ENCODE data around the gene ATP10A.
"Not testable (repeated sequence)": the region's sequence is repeated elsewhere in the genome, so short reads cannot be mapped to it uniquely, and the experiment has no call there.

Gene ATP10A

GRCh38 chr15:25883463-25884259, 20.5 kb upstream of the ATP10A start:
- DNase-seq: no peak

DNA sequence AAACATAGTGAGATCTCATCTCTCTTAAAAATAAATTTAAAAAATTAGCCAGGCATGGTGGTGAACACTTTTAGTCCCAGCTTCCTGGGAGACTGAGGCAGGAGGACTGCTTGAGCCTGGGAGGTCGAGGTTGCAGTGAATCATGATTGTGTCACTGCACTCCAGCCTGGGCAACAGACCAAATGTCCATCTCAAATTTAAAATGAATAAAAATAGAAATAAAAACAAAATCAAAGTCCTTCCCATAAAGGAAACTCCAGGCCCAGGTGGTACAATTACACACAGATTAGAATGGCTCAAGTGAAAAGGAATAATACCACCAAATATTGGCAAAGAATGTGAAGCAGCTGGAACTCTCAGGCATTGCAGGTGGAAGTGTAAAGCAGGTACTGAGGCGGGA, 19.3 kb upstream of the ATP10A start:
- DNase-seq: no peak

- not testable (repeated sequence) for DNase-seq
Measured at GRCh38 chr15:25880877-25881276, 17.8 kb upstream of the ATP10A start.

GRCh38 chr15:25880411-25880810, 17.3 kb upstream of the ATP10A start:
- no peak for DNase-seq

DNA sequence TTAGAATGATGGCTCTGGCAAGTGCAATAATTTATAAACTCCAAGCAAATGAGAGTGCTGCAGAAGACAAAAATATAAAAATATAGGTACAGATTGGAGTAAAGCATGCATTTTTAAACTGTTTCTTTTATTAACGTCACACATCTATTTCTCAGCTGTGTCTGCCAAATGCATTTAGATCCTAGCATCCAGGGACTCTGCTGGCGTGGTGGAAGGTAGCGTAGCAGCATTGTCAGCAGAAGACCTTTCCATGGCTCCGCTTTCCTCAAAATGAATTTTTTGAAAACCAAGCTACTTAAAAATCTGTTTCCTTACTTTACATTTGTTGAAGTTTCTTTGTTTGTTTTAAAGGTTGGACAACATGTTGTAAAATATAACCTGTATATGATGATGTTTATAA, 16.3 kb upstream of the ATP10A start:
- DNase-seq: no peak

DNA sequence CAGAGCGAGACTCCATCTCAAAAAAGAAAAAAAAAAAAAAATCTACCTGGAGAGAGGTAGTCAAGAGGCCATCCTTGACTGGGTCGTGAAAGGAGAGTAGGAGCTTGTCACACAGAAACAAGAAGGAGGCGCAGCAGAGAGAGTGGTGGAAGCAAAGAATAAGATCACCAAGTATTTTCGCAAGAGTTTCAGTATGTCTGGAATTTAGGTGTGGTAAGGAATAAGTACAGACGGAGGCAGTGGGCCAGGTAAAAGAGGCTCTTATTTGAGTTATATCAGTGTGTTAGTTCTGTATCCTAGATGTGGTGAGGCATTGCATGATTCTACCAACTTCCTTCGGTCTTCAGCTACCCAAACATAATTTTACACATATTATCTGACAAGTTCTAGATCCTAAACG, 14.6 kb upstream of the ATP10A start:
- DNase-seq: no peak

DNA sequence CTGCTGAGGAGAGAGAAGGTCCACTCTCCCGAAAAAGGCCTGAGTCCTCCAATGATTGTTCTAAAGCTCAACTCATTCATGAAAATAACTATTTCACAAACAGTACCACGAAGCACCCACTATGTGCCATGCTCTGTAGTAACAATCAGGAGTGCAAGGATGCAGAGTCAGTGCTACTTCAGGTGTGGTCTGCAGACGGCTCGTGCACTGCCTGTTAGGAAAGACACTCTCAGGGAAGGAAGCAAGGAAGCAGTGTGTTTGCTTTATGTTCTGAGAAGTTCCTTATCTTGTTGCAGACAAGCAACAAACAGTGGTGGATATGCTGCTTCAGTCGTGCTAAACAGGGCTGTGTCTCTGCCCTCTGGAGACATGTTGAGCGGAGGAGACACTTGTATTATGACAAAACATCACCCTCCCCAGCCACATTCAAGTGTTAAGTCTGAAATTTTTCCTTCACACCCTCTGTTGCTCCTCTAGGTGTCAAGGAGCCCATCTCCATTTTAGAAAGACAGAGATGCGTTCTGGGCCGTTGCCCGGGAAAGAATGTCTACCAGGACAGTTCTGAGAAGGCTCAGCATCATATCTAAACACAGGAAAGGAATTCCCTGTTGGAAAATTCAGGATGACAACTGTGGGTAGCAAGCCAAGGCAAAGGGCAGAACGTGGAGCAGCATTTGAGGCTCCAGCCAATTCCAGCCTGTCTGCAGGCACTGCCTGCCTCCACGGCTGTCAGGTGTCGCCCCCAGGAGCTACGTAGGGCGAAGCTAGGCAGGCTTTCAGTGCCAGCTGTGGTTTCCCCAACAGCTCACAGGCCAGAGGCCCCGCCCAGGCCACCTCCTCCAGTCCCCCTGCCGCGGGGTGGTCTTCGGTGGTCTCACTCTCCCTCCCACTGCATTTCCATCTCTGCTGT, 13.4 kb upstream of the ATP10A start:
- no peak for DNase-seq

DNA sequence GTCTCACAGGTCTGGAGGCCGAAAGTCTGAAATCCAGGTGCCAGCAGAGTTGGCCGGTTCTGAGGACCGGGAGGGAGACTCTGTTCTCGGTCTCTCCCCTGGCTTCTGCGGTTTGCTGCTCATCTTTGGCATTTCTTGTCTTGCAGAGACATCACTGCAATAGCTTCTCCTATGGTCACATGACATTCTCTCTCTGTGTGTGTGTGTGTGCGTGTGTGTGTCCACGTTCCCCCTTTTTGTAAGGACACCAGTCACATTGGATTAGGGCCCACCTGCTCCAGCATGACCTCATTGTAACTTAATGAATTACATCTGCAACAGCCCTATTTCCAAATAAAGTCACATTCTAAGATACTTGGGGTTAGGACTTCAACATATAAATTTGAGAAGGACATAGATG, 12.4 kb upstream of the ATP10A start:
- DNase-seq: no peak

- DNase-seq: no peak
Measured at GRCh38 chr15:25874379-25874778, 11.3 kb upstream of the ATP10A start.

DNA sequence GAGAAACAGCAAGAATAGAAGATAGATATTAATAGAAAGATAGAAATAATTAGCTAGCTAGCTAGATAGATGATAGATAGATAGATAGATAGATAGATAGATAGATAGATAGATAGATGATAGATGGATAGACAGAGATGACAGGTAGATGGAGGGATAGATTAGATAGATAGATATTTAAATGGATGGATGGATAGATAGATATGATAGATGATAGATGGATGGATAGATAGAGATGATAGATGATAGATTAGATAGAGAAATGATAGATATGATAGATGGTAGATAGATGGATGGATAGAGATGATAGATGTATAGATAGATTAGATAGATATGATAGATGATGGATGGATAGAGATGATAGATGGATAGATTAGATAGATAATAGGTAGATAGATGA, 8.3 kb upstream of the ATP10A start:
- DNase-seq: no peak

- no peak for DNase-seq
Measured at GRCh38 chr15:25870938-25871337, 7.8 kb upstream of the ATP10A start.

DNA sequence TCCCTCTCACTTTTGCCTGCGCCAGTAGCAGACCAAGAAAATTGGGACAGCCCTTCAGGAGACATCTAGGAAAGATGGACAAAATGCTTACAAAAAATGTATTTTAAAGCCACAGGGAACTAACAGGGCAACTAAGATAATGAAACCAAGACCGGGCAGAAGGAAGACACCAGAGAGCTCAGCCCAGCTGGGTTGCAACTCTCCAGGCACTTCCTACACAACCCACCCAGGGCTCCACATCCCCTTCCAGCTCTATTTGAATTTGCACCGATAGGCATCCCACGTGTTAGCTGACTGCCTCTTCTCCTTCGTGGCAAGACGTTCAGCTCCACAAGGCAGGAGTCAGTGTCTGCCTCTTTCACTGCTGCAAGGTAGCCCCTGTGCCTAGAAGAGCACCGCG, 6.6 kb upstream of the ATP10A start:
- DNase-seq: no peak

DNA sequence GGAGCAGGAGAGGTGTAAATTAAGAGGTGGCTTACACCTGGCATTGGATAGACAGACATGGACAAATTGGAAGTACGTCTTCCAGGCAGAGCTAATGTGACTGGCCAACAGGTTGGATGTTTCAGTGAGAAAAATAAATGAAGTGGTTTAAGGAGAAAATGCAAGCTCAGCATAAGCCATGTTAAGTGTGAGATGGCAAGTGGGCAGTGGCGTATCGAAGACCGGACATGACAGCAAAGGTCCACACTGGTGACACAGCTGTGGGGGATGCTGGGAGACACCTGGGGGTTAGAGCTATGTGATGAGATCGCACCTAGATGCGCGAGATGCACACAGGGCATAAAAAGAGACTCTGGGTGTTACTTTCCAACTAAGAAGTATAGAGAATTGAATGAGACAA, 3.7 kb upstream of the ATP10A start:
- DNase-seq: no peak

DNA sequence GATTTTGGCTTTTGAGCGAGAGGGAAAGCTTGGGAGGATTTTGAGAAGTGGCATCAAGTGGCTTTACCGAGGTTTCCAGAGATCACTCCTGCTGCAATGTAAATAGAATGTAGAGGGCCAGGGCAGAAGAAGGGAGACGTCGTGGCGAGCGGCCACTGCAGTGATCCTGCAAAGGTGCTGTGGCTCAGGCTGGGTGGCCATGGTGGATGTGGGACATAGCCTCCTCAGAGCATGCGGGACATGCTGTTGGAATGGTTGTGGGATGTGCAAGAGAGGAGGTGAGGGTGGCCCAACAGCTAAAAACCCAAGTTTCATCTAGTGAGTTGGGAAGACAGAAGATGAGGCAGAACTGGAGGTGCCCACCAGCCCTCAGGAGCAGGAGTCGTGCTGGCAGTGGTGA, 3.1 kb upstream of the ATP10A start:
- no peak for DNase-seq

DNA sequence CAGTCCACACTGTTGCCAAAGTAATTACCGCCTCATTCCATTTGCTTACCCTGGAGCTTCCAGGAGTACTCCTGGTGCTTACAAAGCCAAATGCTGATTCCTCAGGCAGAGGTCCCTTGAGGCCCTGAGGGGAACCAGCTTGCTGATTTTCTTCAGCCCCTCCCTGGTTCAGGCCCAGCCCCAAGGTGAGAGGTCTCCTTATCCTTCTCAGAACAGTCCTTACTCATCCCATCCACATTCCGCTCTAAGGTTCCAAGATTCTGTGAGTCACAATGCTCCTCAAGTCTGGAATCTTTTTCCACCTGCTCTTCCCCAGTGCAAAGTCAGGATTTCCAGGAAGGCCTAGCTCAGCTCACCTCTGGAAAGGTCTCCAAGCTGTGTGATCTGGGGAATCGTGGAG, 1.8 kb upstream of the ATP10A start:
- DNase-seq: no peak

GRCh38 chr15:25863968-25864580, 947 bp upstream of the ATP10A start:
- no peak for DNase-seq

DNA sequence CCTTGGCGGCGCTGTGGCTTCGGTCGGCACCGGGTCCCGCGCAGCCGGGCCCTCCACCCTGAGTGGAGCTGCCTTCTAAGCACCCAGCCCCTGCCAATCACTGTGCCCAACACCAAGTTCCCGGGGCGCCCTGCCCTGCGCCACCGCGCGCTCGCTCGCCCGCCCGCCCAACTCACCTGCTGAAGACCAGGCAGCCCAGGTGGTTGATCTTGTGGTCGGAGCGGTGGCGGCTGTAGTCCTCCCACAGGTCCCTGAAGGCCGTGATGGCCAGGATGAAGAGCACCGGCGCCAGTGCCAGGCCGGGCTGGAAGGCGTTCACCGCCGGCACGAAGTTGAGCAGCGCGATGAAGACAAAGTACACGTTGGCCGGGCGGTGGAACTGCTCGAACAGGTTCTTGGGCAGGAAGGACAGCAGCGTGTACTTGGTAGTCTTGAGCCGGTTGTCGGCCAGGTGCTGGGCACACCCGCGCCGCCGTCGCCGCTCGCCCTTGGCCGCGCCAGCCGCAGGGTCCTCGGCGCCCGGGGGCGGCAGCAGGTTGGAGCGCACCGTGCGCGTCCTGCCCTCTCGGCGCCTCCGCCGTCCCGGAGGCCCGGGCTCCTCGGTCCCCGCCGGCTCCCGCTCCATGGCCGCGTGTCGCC, 536 bp downstream of the ATP10A start:
- no peak for DNase-seq

DNA sequence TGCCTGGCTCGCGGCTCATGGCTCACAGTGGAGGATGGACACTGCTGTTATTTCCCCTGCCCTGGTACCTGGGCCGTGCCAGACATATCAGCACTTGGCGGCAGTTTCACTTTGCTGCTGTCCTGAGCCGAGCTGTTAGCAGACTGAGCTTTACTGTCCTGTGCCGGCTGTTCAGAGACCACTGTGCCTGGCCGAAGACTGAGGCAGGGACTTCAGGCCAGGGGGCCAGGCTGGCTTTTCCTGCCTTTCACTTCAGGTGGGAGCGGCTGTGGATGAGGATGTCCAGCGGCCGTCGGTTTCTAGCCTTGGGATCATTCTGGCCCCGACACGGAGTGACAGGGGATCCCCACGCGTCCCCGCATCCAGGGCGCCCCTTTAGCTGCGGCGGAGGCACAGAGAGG, 1.1 kb downstream of the ATP10A start:
- DNase-seq: no peak

DNA sequence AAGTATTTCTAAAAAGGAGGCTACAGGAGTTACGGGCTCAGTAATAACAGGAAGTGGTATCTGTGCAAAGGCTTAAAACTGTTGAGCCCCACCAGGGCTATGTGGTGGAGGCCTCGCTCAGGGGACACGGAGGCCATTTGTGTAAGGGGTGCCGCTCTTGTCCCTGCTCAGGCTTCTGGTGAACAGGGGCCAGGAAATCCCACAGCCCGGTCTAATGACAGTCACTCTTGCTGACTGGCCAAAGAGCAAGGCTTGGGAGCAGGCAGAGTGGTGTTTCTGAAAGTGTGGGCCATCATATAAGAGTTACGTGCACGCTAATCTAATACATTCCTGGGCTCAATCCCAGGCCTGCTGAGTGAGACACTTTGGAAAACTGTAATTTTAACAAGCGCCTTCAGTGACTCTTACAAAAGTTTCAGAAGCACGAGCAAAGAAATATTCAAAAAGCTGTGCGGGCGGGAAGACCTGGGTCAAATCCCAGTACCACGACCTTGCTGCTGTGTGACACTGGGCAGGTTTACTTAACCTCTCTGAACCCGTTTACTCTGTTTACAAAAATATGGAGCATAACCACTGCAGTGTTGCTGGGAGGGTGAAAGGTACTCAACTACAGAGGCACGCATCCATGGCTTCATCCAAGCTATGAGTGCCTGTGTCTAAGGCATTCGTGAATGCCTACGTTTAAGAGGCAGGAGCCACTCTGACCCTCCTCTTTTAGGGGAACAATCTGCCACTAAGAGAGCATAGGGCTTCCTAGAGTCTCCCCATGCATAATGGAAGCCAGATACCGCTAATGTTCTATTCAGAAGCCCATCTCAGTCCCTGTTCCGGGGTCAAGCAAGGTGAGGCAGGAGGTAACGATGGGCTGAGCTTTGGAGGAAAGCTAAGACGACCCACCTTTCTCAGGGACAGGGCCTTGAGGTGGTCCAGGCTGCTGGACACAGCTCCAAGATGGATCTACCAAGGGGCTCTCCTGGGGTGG, 2.0 kb downstream of the ATP10A start:
- no peak for DNase-seq

DNA sequence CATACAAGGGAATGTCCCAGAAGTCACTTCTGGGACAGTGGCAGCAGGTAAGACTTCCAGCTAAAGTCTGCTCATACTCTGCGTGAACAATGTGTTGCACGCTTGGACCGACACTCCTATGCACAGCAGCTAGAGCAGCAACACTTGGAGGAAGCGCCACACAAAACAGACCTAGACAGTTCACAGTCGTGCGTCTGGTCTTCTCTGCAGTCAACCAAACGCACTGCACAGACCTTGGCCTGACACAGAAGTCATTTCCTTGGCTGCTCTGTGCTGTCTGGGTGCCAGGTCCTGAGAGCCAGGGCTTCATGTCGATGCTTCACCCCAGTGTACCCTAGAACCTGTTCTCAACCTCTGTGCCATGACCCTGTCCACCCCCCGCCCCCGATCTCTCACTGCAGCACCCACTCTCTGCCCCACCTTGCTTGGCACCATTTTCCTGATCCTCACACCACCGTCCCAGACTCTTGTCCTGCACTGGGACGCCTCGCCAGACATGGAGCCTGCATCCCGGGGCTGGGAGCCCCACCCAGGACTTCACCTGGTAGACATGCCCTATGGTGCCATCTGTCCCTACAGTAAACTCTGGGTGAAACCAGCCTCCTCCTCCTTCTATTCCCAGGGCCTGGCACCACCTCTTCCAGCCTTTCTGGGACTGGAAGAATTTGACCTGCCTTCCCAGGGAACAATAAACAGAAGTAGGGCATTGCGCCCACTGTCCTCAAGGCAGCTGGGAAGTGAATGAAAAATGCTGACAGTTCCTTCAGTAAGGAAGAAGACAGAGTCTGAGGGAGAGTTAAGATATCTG, 3.1 kb downstream of the ATP10A start:
- no peak for DNase-seq
